PC-3 (cell line): ENCODE data around the gene AEBP1.

Experiments
- CTCF ChIP-seq: fragments of 300-600 bp; sonication (generic); conservative IDR thresholded peaks from 2 replicates; pipeline ENCODE4 v1.5.1; 2017; ENCODE audit warnings: antibody characterized with exemption, low read depth, mild to moderate bottlenecking, low read length
- EZH2 ChIP-seq: fragments of 300-600 bp; sonication (generic); IDR thresholded peaks from one replicate; pipeline ENCODE4 v1.6.1; 2017; ENCODE audit warnings: antibody characterized with exemption, mild to moderate bottlenecking, low read length; ENCODE audit not compliant: unreplicated experiment
- EZH2phosphoT487 ChIP-seq: fragments of 300-600 bp; sonication (generic); IDR thresholded peaks from 2 replicates; pipeline ENCODE4 v1.6.1; 2018; ENCODE audit warnings: mild to moderate bottlenecking, antibody characterized with exemption, low read length, borderline replicate concordance

- TF ChIP-seq CTCF (no peak), EZH2phosphoT487 (no peak), EZH2 (no peak)
Measured at GRCh38 chr7:44098092-44099068, 5.8 kb upstream of the AEBP1 start.
